DMS79 (cell line): ENCODE data around the gene IKBKG.
"Not testable (repeated sequence)": the region's sequence is repeated elsewhere in the genome, so short reads cannot be mapped to it uniquely, and the experiment has no call there.

Experiments
- DNase-seq: peaks from one replicate; lab custom pipeline; 2025; lab: John Stamatoyannopoulos, UW

IKBKG gene

DNA sequence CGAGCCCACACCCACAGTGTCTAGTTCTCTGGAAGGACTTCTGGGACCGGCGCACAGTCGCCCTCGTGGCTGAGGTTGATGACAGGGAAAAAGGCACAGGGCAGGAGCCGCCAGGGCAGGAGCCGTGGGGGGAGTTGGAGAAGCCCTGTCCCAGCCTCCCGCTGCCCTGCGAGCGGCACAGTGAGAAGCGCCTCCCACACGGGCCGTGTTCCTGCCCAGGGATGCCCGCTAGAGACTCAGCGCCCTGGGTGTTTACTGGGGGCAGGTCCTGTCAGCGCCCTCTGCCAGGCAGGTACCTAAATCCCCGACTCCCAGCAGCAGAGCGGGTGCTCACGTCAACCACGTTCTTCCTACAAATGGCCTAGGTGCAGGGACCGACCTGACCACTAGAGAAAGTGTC, 11.5 kb downstream of the IKBKG start:
- DNase-seq: not testable (repeated sequence)

DNA sequence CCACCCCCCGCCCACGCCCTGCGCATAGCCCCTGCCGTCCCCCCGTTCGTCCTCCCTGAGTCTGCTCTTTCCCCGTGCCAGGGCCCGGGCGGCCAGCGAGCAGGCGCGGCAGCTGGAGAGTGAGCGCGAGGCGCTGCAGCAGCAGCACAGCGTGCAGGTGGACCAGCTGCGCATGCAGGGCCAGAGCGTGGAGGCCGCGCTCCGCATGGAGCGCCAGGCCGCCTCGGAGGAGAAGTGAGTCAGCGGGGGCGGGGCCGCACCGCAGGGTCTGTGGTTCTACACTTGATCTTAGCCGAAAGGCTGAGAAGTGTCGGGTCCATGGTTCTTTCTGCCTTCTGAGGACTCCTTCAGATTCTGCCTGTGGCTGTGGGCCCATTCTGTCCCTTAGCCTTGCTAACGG, 12.9 kb downstream of the IKBKG start:
- not testable (repeated sequence) for DNase-seq

DNA sequence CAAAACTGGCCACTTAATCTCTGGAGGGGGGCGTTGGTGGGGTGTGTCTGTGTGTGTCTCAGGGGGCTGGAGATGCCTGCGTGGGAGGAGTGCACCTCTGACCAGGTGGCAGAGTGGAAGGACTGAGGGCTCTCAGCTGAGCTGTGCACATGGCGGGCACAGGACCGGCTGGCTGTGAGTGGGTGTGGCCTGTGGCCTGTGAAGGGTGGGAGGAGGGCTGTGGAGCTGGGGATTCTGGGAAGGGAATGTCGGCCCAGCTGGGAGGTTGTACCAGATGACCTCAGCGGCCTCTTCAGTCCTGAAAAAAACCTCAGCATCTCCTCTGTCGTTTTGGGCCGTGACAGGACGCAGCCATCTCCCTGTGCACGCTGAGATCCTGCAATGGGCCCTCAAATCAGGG, 14.9 kb downstream of the IKBKG start:
- DNase-seq: not testable (repeated sequence)

- DNase-seq: not testable (repeated sequence)
Observed at GRCh38 chrX:154570361-154570760, 22.9 kb downstream of the IKBKG start.

DNA sequence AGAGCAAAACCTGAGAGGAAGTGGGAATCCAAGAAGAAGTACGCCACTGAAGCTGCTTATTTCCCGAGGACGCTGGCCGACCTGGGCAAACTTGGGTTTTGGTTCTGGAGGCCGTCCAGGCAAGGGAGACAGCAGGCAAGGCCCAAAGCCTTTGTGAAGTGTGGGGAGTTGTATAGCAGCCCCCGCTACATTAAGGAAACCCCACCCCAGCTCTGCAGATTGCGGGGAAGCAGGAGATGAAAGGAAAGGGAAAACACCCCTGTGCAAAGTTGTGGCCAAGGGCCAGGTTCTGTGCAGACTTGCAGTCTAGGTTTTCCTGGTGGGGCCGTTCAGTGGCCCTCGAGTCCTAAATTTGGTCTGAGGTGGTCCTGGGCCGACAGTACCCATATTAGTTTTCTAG, 25.6 kb downstream of the IKBKG start:
- not testable (repeated sequence) for DNase-seq

- not testable (repeated sequence) for DNase-seq
Observed at GRCh38 chrX:154575076-154575475, 27.7 kb downstream of the IKBKG start.

DNA sequence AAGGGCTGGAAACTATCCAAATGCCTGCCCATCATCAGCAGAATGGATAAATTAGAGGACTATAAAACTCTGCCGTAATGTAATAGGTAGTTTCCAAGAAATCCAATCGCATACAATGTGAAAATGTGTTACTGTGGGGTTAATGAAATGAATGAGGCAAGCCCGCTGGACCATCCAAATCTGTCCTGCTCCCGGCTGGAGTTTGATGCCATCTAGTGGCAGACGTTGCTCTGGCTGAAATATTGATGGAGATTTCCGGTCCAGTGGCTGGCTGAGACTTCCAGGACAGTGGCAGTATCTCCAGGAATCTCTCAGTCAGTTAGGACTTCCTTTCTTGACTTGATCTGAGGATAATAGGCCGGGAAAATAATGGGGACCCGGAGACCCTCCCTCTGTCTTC, 35.6 kb downstream of the IKBKG start:
- DNase-seq: not testable (repeated sequence)

GRCh38 chrX:154584585-154585183, 37.3 kb downstream of the IKBKG start, which contains the start of gene CTAG1A:
CTAG1A (plus strand) TSS chrX:154585133; CDS start chrX:154585207, 74 bp downstream.
- DNase-seq: not testable (repeated sequence)

DNA sequence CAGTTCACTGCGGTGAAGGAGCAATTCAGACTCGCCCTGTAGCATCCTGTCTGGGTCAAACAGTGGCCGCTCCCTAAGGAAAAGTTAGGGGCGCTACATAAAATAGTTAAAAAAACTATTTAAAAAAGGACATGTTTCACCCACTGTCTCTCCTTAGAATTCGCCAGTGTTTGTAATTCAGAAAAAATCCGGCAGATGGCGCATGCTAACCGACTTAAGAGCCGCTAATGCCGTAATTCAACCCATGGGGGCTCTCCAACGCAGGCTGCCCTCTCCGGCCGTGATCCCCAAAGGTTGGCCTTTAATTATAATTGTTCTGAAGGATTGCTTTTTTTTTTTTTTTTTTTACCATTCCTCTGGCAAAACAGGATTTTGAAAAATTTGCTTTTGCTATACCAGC, 43.0 kb downstream of the IKBKG start:
- DNase-seq: not testable (repeated sequence)

DNA sequence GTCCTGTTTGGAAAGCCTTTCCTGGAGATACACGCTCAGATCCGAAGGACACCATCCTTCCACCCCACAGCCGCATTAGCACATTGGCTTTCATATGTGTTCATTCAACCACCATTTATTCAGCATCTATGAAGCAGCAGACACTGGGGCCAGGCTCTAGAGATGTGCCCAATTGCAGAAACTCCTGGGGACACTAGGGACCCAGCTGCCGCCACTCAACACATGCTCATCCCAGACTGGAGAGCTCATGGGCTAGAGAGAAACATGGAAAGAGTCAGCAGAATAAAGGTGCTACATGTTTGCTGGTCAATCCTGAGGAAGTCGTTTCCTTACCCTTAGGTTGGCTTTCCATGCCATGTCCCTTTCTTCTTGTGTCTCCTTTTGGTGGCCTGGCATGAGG, 45.1 kb downstream of the IKBKG start:
- DNase-seq: no peak

- DNase-seq: no peak
Observed at GRCh38 chrX:154593201-154593600, 45.8 kb downstream of the IKBKG start.

- no peak for DNase-seq
Observed at GRCh38 chrX:154594491-154594890, 47.1 kb downstream of the IKBKG start.

GRCh38 chrX:154595559-154596249, 48.3 kb downstream of the IKBKG start:
- no peak for DNase-seq

DNA sequence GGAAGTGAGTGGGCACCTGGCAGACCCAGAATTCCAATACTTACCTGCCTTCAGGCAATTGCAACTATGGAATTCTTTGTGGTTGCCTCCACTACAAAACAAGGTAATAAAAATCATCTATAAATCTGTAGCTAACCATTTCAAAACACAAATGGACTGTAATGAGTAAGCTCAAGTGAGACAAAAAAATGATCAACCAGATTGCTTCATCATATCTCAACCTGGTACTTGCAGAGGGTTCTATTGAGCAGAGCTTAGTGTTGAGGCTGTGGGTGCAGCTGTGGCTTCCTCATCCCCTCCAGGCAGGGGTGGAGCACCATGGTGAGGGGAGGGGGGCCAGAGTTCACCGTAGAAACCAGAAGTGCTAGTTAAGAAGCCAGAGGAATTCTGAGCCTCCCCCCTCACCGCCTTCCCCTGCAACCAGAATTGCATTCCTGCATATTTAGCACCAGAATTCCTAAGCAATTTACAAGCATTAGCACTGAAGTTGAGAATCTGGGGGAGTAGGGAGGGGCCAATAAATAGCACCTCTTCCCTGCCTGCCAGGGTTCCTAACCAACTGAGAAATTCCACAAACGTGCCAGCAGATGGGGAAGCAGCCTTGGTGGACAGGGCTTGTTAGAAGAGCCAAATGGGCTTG, 49.0 kb downstream of the IKBKG start:
- DNase-seq: no peak

GRCh38 chrX:154597221-154597620, 49.8 kb downstream of the IKBKG start:
- DNase-seq: no peak

DNA sequence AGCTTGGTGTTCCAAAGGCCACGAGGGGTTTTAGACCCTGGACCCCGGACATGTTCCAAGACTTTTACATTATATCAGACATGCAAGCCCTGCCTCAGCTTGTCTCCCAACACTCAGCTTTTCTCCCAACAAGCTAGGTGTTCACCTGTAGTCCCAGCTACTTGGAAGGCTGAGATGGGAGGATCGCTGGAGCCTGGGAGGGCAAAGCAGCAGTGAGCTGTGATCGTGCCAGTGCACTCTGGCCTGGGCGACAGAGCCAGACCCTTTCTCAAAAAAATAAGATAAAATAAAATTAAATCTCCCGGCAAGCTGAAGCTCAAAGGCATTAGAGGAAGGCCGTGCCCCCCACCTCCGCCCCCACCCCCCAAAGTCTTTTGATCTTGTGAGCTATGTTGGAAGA, 51.2 kb downstream of the IKBKG start:
- no peak for DNase-seq

GRCh38 chrX:154599531-154599930, 52.1 kb downstream of the IKBKG start:
- no peak for DNase-seq

- no peak for DNase-seq
Observed at GRCh38 chrX:154600759-154601374, 53.4 kb downstream of the IKBKG start.

DNA sequence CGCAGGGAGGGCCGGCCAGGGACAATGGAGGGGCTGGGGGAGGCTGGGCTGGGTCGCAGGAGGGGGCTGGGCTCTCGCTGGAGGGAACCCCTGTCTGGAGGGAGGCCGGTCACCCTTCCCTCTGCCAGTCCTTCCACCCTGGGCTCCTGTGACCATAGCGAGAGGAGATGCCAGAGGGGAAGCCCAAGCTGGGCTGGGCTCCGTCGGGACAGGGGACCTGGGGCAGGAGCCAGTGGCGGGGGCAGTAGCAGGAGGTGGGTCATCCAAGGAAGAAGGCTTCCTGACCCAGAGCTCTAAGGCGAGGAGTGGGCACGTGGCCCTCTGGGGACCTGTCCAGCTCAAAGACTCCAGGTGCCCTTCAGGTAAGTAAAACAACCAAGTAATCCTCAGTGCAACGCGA, 54.8 kb downstream of the IKBKG start:
- DNase-seq: no peak

DNA sequence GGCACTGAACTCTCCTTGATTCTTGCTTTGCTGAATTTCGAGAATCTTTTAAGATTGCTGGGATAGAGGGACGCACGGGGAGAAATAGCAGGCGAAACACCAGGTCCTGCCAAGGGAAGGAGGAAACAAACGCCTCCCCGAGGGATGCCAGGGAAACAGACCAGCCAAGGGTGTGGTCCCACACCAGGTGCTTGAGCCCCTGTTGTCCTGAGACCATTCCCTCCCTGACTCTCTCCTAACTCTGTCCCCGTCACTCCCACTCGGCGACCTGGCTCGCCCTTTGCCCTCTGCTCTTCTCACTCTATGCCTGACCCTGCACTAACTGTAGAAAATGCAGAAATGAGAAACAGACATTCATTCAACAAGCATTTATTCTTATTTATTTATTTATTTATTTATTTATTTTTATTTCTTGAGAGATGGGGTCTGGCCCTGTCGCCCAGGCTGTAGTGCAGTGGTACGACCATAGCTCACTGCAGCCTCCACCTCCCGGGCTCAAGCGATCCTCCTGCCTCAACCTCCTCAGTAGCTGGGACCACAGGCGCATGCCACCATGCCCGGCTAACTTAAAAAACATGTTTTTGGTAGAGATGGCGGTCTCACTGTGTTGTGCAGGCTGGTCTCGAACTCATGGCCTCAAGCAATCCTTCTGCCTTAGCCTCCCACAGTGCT, 55.5 kb downstream of the IKBKG start:
- DNase-seq: no peak

DNA sequence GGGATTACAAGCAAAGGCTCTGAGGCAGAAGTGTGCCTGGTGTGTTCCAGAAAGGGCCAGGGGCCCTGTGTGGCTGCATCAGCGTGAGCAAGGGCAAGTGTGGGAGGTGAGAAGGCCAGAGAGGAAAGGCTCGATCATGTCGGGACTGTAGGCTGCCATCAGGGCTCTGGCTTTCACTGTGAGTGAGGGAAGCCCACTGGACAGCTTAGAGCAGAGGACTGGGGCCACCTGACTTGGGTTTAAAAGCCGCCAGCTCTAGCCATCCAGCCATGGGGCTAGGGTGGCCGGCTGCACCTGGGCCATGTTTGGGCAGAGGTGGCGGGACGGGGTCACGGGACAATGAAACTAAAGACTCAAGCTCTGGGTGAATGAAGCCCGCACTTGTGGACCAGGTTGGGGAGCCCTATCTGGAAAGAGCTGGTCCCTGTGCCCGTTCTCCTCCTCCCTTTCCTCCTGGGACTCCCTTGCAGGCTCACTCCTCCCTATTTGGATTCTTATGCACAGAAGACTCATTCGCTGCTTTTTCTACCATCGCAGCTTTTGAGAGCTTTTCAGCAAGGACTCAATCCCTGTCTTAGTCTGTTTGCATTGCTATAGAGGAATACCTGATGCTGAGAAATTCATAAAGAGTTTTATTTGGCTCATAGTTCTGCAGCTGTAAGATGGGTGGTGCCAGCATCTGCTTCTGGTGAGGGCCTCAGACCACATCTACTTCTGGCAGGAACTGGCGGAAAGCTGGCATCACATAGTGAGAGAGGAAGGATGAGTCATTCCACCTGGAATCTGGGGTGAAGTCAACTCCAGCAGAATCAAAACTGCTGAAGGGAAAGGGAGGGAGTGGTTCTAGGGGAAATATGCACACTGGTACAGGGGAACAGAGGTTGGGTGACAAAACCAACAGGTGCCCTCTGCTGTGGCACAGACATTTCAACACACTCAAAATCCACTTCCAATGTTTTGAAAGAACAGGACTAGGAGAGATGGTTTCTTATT, 56.3 kb downstream of the IKBKG start:
- peak; percentile 10 for DNase-seq
